K562 (cell line): ENCODE results near the gene TARP.

Experiments
- GMEB1 ChIP-seq: fragments of 250-450 bp; sonication (Bioruptor Pico); IDR thresholded peaks from 2 replicates; pipeline ENCODE4 v1.4.0; 2020; ENCODE audit warnings: mild to moderate bottlenecking
- KLF13 ChIP-seq: fragments of 450-650 bp; IDR thresholded peaks from 2 replicates; pipeline ENCODE4 v1.6.1; 2016; ENCODE audit warnings: missing genetic modification characterization, low read depth, mild to moderate bottlenecking, missing compliant biosample characterization, moderate library complexity, borderline replicate concordance
- SRSF9 ChIP-seq: fragments of 200-400 bp; formaldehyde crosslinking; IDR thresholded peaks from 2 replicates; pipeline ENCODE4 v1.6.1; 2017; ENCODE audit warnings: low read depth, low read length, borderline replicate concordance
- ZNF561 ChIP-seq: fragments of 450-650 bp; formaldehyde crosslinking; conservative IDR thresholded peaks from 2 replicates; pipeline ENCODE4 v1.4.0; 2020; ENCODE audit warnings: mild to moderate bottlenecking, moderate library complexity
- TF ChIP-seq, protein P1 (sequence below): fragments of 250-450 bp; sonication (Bioruptor Pico); IDR thresholded peaks from 2 replicates; pipeline ENCODE4 v1.5.0; 2021; ENCODE audit warnings: mild to moderate bottlenecking, borderline replicate concordance
- TF ChIP-seq, protein P2 (sequence below), 2 experiments: fragments of 450-650 bp in 1 of 2; sonication (generic) in 1 of 2; formaldehyde crosslinking in 1 of 2; IDR thresholded peaks; 2 replicates each; pipeline versions ENCODE4 v1.7.1 to v1.9.0; 2016 to 2022; ENCODE audit warnings: inconsistent platforms in 1 of 2, mild to moderate bottlenecking in 1 of 2, missing genetic modification reagents in 1 of 2

Gene TARP

DNA sequence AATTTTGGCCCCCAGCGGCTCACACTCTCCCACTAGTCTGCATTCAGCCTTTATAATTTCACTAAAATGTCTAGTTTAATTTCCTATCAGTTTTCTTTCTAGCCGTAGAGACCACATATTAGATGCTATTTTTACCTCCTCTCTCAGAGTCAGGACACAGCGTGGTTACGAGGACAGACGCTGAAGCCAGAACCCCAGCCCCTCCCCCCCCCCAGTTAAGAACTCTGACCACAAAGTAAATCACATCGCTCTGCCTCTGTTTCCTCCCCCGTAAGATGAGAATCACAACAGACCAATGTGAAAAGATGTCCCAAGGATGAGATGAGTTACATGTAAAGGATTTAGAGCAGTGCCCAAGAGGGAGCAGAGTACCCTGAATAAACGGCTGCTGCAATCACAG, 11.1 kb upstream of the TARP start (continued):
- TF ChIP-seq GMEB1 (CRISPR knock-in tag) = no peak
- TF ChIP-seq KLF13 (tag) = no peak
- TF ChIP-seq SRSF9 = no peak
- TF ChIP-seq, protein P1, sequence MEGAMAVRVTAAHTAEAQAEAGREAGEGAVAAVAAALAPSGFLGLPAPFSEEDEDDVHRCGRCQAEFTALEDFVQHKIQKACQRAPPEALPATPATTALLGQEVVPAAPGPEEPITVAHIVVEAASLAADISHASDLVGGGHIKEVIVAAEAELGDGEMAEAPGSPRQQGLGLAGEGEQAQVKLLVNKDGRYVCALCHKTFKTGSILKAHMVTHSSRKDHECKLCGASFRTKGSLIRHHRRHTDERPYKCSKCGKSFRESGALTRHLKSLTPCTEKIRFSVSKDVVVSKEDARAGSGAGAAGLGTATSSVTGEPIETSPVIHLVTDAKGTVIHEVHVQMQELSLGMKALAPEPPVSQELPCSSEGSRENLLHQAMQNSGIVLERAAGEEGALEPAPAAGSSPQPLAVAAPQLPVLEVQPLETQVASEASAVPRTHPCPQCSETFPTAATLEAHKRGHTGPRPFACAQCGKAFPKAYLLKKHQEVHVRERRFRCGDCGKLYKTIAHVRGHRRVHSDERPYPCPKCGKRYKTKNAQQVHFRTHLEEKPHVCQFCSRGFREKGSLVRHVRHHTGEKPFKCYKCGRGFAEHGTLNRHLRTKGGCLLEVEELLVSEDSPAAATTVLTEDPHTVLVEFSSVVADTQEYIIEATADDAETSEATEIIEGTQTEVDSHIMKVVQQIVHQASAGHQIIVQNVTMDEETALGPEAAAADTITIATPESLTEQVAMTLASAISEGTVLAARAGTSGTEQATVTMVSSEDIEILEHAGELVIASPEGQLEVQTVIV (CRISPR knock-in tag) = no peak
- no peak for TF ChIP-seq ZNF561
- TF ChIP-seq, protein P2, sequence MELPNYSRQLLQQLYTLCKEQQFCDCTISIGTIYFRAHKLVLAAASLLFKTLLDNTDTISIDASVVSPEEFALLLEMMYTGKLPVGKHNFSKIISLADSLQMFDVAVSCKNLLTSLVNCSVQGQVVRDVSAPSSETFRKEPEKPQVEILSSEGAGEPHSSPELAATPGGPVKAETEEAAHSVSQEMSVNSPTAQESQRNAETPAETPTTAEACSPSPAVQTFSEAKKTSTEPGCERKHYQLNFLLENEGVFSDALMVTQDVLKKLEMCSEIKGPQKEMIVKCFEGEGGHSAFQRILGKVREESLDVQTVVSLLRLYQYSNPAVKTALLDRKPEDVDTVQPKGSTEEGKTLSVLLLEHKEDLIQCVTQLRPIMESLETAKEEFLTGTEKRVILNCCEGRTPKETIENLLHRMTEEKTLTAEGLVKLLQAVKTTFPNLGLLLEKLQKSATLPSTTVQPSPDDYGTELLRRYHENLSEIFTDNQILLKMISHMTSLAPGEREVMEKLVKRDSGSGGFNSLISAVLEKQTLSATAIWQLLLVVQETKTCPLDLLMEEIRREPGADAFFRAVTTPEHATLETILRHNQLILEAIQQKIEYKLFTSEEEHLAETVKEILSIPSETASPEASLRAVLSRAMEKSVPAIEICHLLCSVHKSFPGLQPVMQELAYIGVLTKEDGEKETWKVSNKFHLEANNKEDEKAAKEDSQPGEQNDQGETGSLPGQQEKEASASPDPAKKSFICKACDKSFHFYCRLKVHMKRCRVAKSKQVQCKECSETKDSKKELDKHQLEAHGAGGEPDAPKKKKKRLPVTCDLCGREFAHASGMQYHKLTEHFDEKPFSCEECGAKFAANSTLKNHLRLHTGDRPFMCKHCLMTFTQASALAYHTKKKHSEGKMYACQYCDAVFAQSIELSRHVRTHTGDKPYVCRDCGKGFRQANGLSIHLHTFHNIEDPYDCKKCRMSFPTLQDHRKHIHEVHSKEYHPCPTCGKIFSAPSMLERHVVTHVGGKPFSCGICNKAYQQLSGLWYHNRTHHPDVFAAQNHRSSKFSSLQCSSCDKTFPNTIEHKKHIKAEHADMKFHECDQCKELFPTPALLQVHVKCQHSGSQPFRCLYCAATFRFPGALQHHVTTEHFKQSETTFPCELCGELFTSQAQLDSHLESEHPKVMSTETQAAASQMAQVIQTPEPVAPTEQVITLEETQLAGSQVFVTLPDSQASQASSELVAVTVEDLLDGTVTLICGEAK (IDR thresholded peaks at IDR 0.05) = no peak
- TF ChIP-seq, protein P2 (CRISPR knock-in tag; IDR thresholded peaks at IDR 0.05) = no peak
